Loucy (cell line): ENCODE results near the gene ACAA2.
A peak's percentile ranks its signal among the peaks of the same experiment; 100 is the strongest.

Source experiments
- H2AFZ ChIP-seq: fragments of 200-600 bp; sonication (generic); 2 replicates; pipeline ENCODE4 v1.6.0; 2016; ENCODE audit warnings: antibody characterized with exemption, mild to moderate bottlenecking, low read length, moderate library complexity
- H3F3A ChIP-seq: fragments of 200-600 bp; 2 replicates; pipeline ENCODE4 v1.6.0; 2016; ENCODE audit warnings: antibody characterized with exemption, low read depth, mild to moderate bottlenecking
- H3K27me3 ChIP-seq: fragments of 200-600 bp; sonication (generic); 2 replicates; pipeline ENCODE4 v1.6.1; 2014; ENCODE audit warnings: low read length, mild to moderate bottlenecking; ENCODE audit not compliant: insufficient read depth, poor library complexity, severe bottlenecking
- H3K36me3 ChIP-seq: fragments of 200-600 bp; sonication (generic); 2 replicates; pipeline ENCODE4 v1.6.1; 2016; ENCODE audit warnings: low read length; ENCODE audit not compliant: insufficient read depth
- H3K4me1 ChIP-seq: fragments of 200-600 bp; sonication (generic); 2 replicates; pipeline ENCODE4 v1.5.1; 2014; ENCODE audit warnings: low read length, mild to moderate bottlenecking; ENCODE audit not compliant: insufficient read depth, poor library complexity, severe bottlenecking
- H3K4me2 ChIP-seq: fragments of 200-600 bp; sonication (generic); 2 replicates; pipeline ENCODE4 v1.6.0; 2014; ENCODE audit warnings: antibody characterized with exemption, low read length, low read depth, mild to moderate bottlenecking; ENCODE audit not compliant: poor library complexity, severe bottlenecking
- H3K4me3 ChIP-seq: fragments of 200-600 bp; sonication (generic); 2 replicates; pipeline ENCODE4 v1.5.1; 2014; ENCODE audit warnings: low read length, mild to moderate bottlenecking, mixed read lengths; ENCODE audit not compliant: poor library complexity, severe bottlenecking
- H3K79me2 ChIP-seq: fragments of 200-600 bp; sonication (generic); 2 replicates; pipeline ENCODE4 v1.6.1; 2014; ENCODE audit warnings: low read length; ENCODE audit not compliant: insufficient read depth
- H3K9ac ChIP-seq: fragments of 200-600 bp; sonication (generic); 2 replicates; pipeline ENCODE4 v1.6.0; 2014; ENCODE audit warnings: mild to moderate bottlenecking, low read depth, low read length, moderate library complexity; ENCODE audit not compliant: poor library complexity, severe bottlenecking
- H3K9me2 ChIP-seq: fragments of 200-600 bp; sonication (generic); replicated peaks from 2 replicates; pipeline ENCODE4 v1.6.1; 2016; ENCODE audit warnings: low read depth, low read length, mixed read lengths
- H3K9me3 ChIP-seq: fragments of 200-600 bp; sonication (generic); 2 replicates; pipeline ENCODE4 v1.6.1; 2014; ENCODE audit warnings: mild to moderate bottlenecking, antibody characterized with exemption, low read length, low read depth; ENCODE audit not compliant: insufficient read depth
- H4K20me1 ChIP-seq: fragments of 200-600 bp; sonication (generic); 2 replicates; pipeline ENCODE4 v1.6.0; 2014; ENCODE audit warnings: antibody characterized with exemption, low read length, mild to moderate bottlenecking; ENCODE audit not compliant: insufficient read depth, poor library complexity, severe bottlenecking
- EZH2phosphoT487 ChIP-seq: fragments of 200-600 bp; IDR thresholded peaks from 2 replicates; pipeline ENCODE4 v1.6.1; 2018; ENCODE audit warnings: antibody characterized with exemption, mild to moderate bottlenecking, moderate library complexity, borderline replicate concordance
- TF ChIP-seq, protein P1 (sequence below): fragments of 200-600 bp; sonication (generic); conservative IDR thresholded peaks from 2 replicates; pipeline ENCODE4 v1.5.1; 2014; ENCODE audit warnings: mild to moderate bottlenecking, antibody characterized with exemption, low read length

ACAA2 gene

DNA sequence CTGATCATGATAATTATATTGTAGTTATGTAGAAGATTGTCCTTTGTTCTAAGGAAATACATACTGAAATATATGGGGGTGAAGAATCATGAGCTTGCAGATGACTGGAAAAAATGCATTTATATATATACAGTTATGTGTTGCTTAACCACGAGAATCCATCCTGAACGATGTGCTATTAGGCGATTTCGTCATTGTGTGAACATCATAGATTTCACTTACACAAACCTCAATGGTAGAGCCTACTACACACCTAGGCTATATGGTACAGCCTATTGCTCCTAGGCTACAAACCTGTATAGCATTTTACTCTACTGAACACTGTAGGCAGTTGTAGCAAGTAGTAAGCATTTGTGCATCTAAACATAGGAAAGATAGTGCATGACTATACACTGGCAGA, 2.6 kb upstream of the ACAA2 start:
- no peak overlapping the region for H3K4me3 ChIP-seq
- no peak overlapping the region for H3K9ac ChIP-seq
- peaks cover 22% of the 10 kb centered on the region for H3K4me1 ChIP-seq
- H3K9me3 ChIP-seq, result no peaks in the 10 kb centered on the region
- H3F3A ChIP-seq, result no peaks in the 10 kb centered on the region
- no peaks in the 10 kb centered on the region for H3K27me3 ChIP-seq
- no peaks in the 10 kb centered on the region for H3K9me2 ChIP-seq
- H2AFZ ChIP-seq, result no peak overlapping the region
- peaks cover 20% of the 10 kb centered on the region for H3K79me2 ChIP-seq
- no peaks in the 10 kb centered on the region for H3K36me3 ChIP-seq
- H4K20me1 ChIP-seq, result no peaks in the 10 kb centered on the region
- TF ChIP-seq, protein P1, sequence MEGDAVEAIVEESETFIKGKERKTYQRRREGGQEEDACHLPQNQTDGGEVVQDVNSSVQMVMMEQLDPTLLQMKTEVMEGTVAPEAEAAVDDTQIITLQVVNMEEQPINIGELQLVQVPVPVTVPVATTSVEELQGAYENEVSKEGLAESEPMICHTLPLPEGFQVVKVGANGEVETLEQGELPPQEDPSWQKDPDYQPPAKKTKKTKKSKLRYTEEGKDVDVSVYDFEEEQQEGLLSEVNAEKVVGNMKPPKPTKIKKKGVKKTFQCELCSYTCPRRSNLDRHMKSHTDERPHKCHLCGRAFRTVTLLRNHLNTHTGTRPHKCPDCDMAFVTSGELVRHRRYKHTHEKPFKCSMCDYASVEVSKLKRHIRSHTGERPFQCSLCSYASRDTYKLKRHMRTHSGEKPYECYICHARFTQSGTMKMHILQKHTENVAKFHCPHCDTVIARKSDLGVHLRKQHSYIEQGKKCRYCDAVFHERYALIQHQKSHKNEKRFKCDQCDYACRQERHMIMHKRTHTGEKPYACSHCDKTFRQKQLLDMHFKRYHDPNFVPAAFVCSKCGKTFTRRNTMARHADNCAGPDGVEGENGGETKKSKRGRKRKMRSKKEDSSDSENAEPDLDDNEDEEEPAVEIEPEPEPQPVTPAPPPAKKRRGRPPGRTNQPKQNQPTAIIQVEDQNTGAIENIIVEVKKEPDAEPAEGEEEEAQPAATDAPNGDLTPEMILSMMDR, result no peak
- TF ChIP-seq EZH2phosphoT487, result no peak
- H3K4me2 ChIP-seq, result no peak overlapping the region

DNA sequence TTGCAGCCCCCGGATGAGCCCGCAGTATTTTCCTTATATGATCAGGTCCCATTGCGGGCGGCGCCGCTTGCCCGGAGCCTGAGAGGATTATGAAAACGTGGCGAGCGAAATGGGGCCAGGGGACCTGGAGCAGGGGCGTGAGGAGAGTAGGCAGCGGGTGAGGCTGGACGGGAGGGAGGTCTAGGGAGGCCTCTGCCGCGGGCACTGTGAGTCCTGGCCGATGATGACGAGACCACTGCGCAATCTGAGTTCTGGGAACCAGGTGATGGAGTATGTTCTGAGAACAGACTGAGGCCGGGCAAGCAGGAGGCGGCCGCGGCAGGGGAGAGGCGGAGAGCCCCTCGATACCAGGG, 790 bp upstream of the ACAA2 start:
- H3F3A ChIP-seq, result no peaks in the 10 kb centered on the region
- H2AFZ ChIP-seq, result peak overlapping the region; percentile 95
- H3K36me3 ChIP-seq, result no peaks in the 10 kb centered on the region
- peak overlapping the region; percentile 87 for H3K4me3 ChIP-seq
- H4K20me1 ChIP-seq, result no peaks in the 10 kb centered on the region
- H3K27me3 ChIP-seq, result no peaks in the 10 kb centered on the region
- no peaks in the 10 kb centered on the region for H3K9me2 ChIP-seq
- peaks cover 4% of the 10 kb centered on the region for H3K4me1 ChIP-seq
- no peak for TF ChIP-seq EZH2phosphoT487
- TF ChIP-seq, protein P1, result no peak
- H3K9me3 ChIP-seq, result peaks cover 3% of the 10 kb centered on the region; the same call in 1 of the 2 replicates
- H3K4me2 ChIP-seq, result peak overlapping the region; percentile 67
- H3K9ac ChIP-seq, result peak overlapping the region; percentile 76
- peaks cover 20% of the 10 kb centered on the region for H3K79me2 ChIP-seq

DNA sequence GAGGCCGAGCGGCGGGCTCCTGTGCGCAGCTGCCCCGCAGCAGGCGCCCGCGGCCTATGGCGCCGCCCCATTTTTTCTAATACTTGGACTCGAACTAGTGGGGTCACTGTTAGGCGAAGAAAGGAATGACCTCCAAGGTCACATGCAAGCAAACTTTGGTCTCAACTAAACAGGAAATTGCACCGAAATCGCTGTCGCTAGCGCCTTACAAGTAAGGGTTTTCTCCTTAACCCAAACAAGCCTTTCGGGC, 339 bp downstream of the ACAA2 start:
- no peaks in the 10 kb centered on the region for H3K9me2 ChIP-seq
- no peaks in the 10 kb centered on the region for H3K36me3 ChIP-seq
- H3K4me1 ChIP-seq, result peaks cover 4% of the 10 kb centered on the region
- peak overlapping the region; percentile 94 for H2AFZ ChIP-seq
- no peaks in the 10 kb centered on the region for H4K20me1 ChIP-seq
- H3K27me3 ChIP-seq, result no peaks in the 10 kb centered on the region
- no peaks in the 10 kb centered on the region for H3F3A ChIP-seq
- H3K79me2 ChIP-seq, result peaks cover 20% of the 10 kb centered on the region
- H3K4me2 ChIP-seq, result peak overlapping the region; percentile 67
- H3K9ac ChIP-seq, result peak overlapping the region; percentile 76
- H3K4me3 ChIP-seq, result peak overlapping the region; percentile 87
- H3K9me3 ChIP-seq, result peaks cover 8% of the 10 kb centered on the region; the same call in 1 of the 2 replicates
- TF ChIP-seq EZH2phosphoT487, result no peak
- TF ChIP-seq, protein P1, result no peak
